Activated CD4-positive, alpha-beta T cell treated with anti-CD3 and anti-CD28 coated beads, Interleukin-2, amount 10 ng/mL, durations not matched to agents 7 days and 5 days (primary cell): ENCODE results near the gene IFNL2. TPM values are rescaled to one million over a fixed set of nuclear protein-coding genes. Genes with fewer than 3 reads are reported as not detected.
"Not testable (repeated sequence)": the region's sequence is repeated elsewhere in the genome, so short reads cannot be mapped to it uniquely, and the experiment has no call there.

Experiments
- CTCF ChIA-PET: fragments of 350-600 bp; sonication (Branson Sonifier 250); formaldehyde crosslinking; loops from one replicate; lab custom pipeline; 2021; ENCODE audit warnings: antibody characterized with exemption; lab: Charles Lee
- POLR2A ChIA-PET: fragments of 350-600 bp; sonication (Branson Sonifier 250); formaldehyde crosslinking; loops from one replicate; lab custom pipeline; 2021; ENCODE audit warnings: antibody characterized with exemption; lab: Charles Lee
- DNase-seq: peaks from one replicate; pipeline ENCODE4 v3.0.0-alpha.2; 2020
- H3K27ac Mint-ChIP-seq: one replicate; pipeline ENCODE4 v1.8.0; 2021; ENCODE audit warnings: mild to moderate bottlenecking, moderate library complexity, mixed read lengths
- H3K27me3 Mint-ChIP-seq: one replicate; pipeline ENCODE4 v1.8.0; 2021; ENCODE audit warnings: mixed read lengths
- H3K36me3 Mint-ChIP-seq: one replicate; pipeline ENCODE4 v1.8.0; 2021; ENCODE audit warnings: low read depth, mixed read lengths
- H3K4me1 Mint-ChIP-seq: one replicate; pipeline ENCODE4 v1.8.0; 2021; ENCODE audit warnings: mixed read lengths
- H3K4me3 Mint-ChIP-seq: one replicate; pipeline ENCODE4 v1.8.0; 2021; ENCODE audit warnings: mild to moderate bottlenecking, moderate library complexity, mixed read lengths
- H3K9me3 Mint-ChIP-seq: one replicate; pipeline ENCODE4 v1.8.0; 2021; ENCODE audit warnings: mixed read lengths
- total RNA-seq, 2 experiments: library from RNA; stranded (reverse); gene quantifications; one replicate each; pipeline ENCODE4 v1.2.3, GENCODE V29; 2021

IFNL2 gene
- not detected for total RNA-seq

GRCh38 chr19:39268085-39268484, at the start of gene IFNL2:
TSS of gene IFNL2 (plus strand) at chr19:39268396. CDS start at chr19:39268569, 173 bp downstream.
- H3K27me3 Mint-ChIP-seq = peaks cover 33% of the 10 kb centered on the region
- not testable (repeated sequence) for H3K36me3 Mint-ChIP-seq, H3K9me3 Mint-ChIP-seq, H3K4me1 Mint-ChIP-seq, H3K4me3 Mint-ChIP-seq, H3K27ac Mint-ChIP-seq, DNase-seq
- CTCF ChIA-PET = interaction anchor here (0.6 kb wide), 1 partner anchor 955 kb away, joined by 4 read pairs; no protein-coding TSS in a partner anchor
- POLR2A ChIA-PET = interaction anchor here (0.6 kb wide), 1 partner anchor 289 kb away, joined by 3 read pairs; no protein-coding TSS in a partner anchor

- H3K27me3 Mint-ChIP-seq = peaks cover 18% of the 10 kb centered on the region
- H3K9me3 Mint-ChIP-seq, H3K4me3 Mint-ChIP-seq, DNase-seq, H3K36me3 Mint-ChIP-seq, POLR2A ChIA-PET, H3K4me1 Mint-ChIP-seq, H3K27ac Mint-ChIP-seq: not testable (repeated sequence)
- CTCF ChIA-PET = interaction anchor here (0.5 to 1.0 kb wide), 3 partner anchors 43 to 929 kb away, joined by 3 to 4 read pairs (median 3); no protein-coding TSS in a partner anchor
Observed at GRCh38 chr19:39219108-39219507, 49.1 kb upstream of the IFNL2 start.

GRCh38 chr19:39223703-39224279, 44.4 kb upstream of the IFNL2 start:
- no peak overlapping the region for H3K27ac Mint-ChIP-seq
- peaks cover 28% of the 10 kb centered on the region for H3K27me3 Mint-ChIP-seq
- no peaks in the 10 kb centered on the region for H3K36me3 Mint-ChIP-seq
- no peaks in the 10 kb centered on the region for H3K9me3 Mint-ChIP-seq
- CTCF ChIA-PET = interaction anchor here (0.6 to 1.3 kb wide), 3 partner anchors 9 to 17 kb away, joined by 3 to 6 read pairs (median 5); no protein-coding TSS in a partner anchor
- peak; percentile 49 for DNase-seq
- H3K4me1 Mint-ChIP-seq = no peaks in the 10 kb centered on the region
- H3K4me3 Mint-ChIP-seq = no peak overlapping the region
- POLR2A ChIA-PET = no interaction called here

- H3K4me3 Mint-ChIP-seq = no peak overlapping the region
- H3K27ac Mint-ChIP-seq = no peak overlapping the region
- DNase-seq = no peak
- H3K4me1 Mint-ChIP-seq = no peaks in the 10 kb centered on the region
- POLR2A ChIA-PET = no interaction called here
- no peaks in the 10 kb centered on the region for H3K9me3 Mint-ChIP-seq
- H3K27me3 Mint-ChIP-seq = peaks cover 25% of the 10 kb centered on the region
- no peaks in the 10 kb centered on the region for H3K36me3 Mint-ChIP-seq
- CTCF ChIA-PET = no interaction called here
Observed at GRCh38 chr19:39224910-39225309, 43.3 kb upstream of the IFNL2 start.

GRCh38 chr19:39230096-39230764, 38.0 kb upstream of the IFNL2 start:
- no peak for DNase-seq
- POLR2A ChIA-PET = interaction anchor here (0.7 kb wide), 1 partner anchor 153 kb away, joined by 11 read pairs; no protein-coding TSS in a partner anchor
- H3K27ac Mint-ChIP-seq = no peak overlapping the region
- H3K36me3 Mint-ChIP-seq = no peaks in the 10 kb centered on the region
- H3K27me3 Mint-ChIP-seq = peaks cover 10% of the 10 kb centered on the region
- CTCF ChIA-PET = interaction anchor here (0.6 kb wide), 3 partner anchors 33 to 537 kb away, joined by 3 to 5 read pairs (median 3); no protein-coding TSS in a partner anchor
- no peaks in the 10 kb centered on the region for H3K4me1 Mint-ChIP-seq
- no peak overlapping the region for H3K4me3 Mint-ChIP-seq
- H3K9me3 Mint-ChIP-seq = no peaks in the 10 kb centered on the region

GRCh38 chr19:39232708-39233107, 35.5 kb upstream of the IFNL2 start:
- POLR2A ChIA-PET = interaction anchor here (0.7 kb wide), 1 partner anchor 124 kb away, joined by 3 read pairs; no protein-coding TSS in a partner anchor
- H3K4me1 Mint-ChIP-seq = peaks cover 17% of the 10 kb centered on the region
- H3K27ac Mint-ChIP-seq = no peak overlapping the region
- CTCF ChIA-PET = interaction anchor here (0.7 kb wide), 1 partner anchor 9 kb away, joined by 6 read pairs; no protein-coding TSS in a partner anchor
- H3K4me3 Mint-ChIP-seq = no peak overlapping the region
- DNase-seq = no peak
- H3K9me3 Mint-ChIP-seq = no peaks in the 10 kb centered on the region
- H3K36me3 Mint-ChIP-seq = no peaks in the 10 kb centered on the region
- H3K27me3 Mint-ChIP-seq = no peaks in the 10 kb centered on the region

- Mint-ChIP-seq H3K27ac (peak overlapping the region; percentile 88), H3K27me3 (no peaks in the 10 kb centered on the region), H3K4me3 (no peak overlapping the region), H3K9me3 (no peaks in the 10 kb centered on the region), H3K4me1 (peaks cover 28% of the 10 kb centered on the region), H3K36me3 (no peaks in the 10 kb centered on the region)
- ChIA-PET POLR2A (no interaction called here), CTCF (interaction anchor here (0.6 to 1.5 kb wide), 2 partner anchors 13 to 26 kb away, joined by 4 to 5 read pairs; no protein-coding TSS in a partner anchor)
- peak; percentile 19 for DNase-seq
Observed at GRCh38 chr19:39236527-39236926, 31.7 kb upstream of the IFNL2 start.

GRCh38 chr19:39237200-39238184, 30.7 kb upstream of the IFNL2 start:
- H3K4me1 Mint-ChIP-seq = peaks cover 28% of the 10 kb centered on the region
- no peaks in the 10 kb centered on the region for H3K27me3 Mint-ChIP-seq
- ChIA-PET POLR2A (interaction anchor here (0.6 kb wide), 1 partner anchor 26 kb away, joined by 4 read pairs; no protein-coding TSS in a partner anchor), CTCF (interaction anchor here (1.5 kb wide), 1 partner anchor 14 kb away, joined by 5 read pairs; no protein-coding TSS in a partner anchor)
- H3K4me3 Mint-ChIP-seq = peak overlapping the region; percentile 41
- H3K27ac Mint-ChIP-seq = peak overlapping the region; percentile 88
- no peaks in the 10 kb centered on the region for H3K9me3 Mint-ChIP-seq
- no peaks in the 10 kb centered on the region for H3K36me3 Mint-ChIP-seq
- peak; percentile 61 for DNase-seq

GRCh38 chr19:39238209-39238608, 30.0 kb upstream of the IFNL2 start:
- CTCF ChIA-PET = interaction anchor here (1.5 kb wide), 1 partner anchor 15 kb away, joined by 5 read pairs; no protein-coding TSS in a partner anchor
- H3K9me3 Mint-ChIP-seq = no peaks in the 10 kb centered on the region
- no peaks in the 10 kb centered on the region for H3K36me3 Mint-ChIP-seq
- POLR2A ChIA-PET = interaction anchor here (0.6 kb wide), 1 partner anchor 25 kb away, joined by 4 read pairs; no protein-coding TSS in a partner anchor
- no peak for DNase-seq
- peaks cover 28% of the 10 kb centered on the region for H3K4me1 Mint-ChIP-seq
- peak overlapping the region; percentile 41 for H3K4me3 Mint-ChIP-seq
- peak overlapping the region; percentile 88 for H3K27ac Mint-ChIP-seq
- no peaks in the 10 kb centered on the region for H3K27me3 Mint-ChIP-seq

- Mint-ChIP-seq H3K4me1 (peaks cover 28% of the 10 kb centered on the region), H3K36me3 (no peaks in the 10 kb centered on the region), H3K9me3 (no peaks in the 10 kb centered on the region), H3K27ac (no peak overlapping the region), H3K4me3 (no peak overlapping the region), H3K27me3 (no peaks in the 10 kb centered on the region)
- DNase-seq = no peak
- ChIA-PET CTCF (interaction anchor here (0.7 kb wide), 1 partner anchor 129 kb away, joined by 3 read pairs; no protein-coding TSS in a partner anchor), POLR2A (no interaction called here)
Observed at GRCh38 chr19:39238944-39239343, 29.3 kb upstream of the IFNL2 start.

GRCh38 chr19:39240421-39240820, 27.8 kb upstream of the IFNL2 start:
- H3K9me3 Mint-ChIP-seq = no peaks in the 10 kb centered on the region
- no peaks in the 10 kb centered on the region for H3K27me3 Mint-ChIP-seq
- POLR2A ChIA-PET = no interaction called here
- CTCF ChIA-PET = interaction anchor here (0.6 kb wide), 1 partner anchor 21 kb away, joined by 5 read pairs; no protein-coding TSS in a partner anchor
- no peak overlapping the region for H3K4me3 Mint-ChIP-seq
- H3K27ac Mint-ChIP-seq = no peak overlapping the region
- DNase-seq = no peak
- no peaks in the 10 kb centered on the region for H3K36me3 Mint-ChIP-seq
- peaks cover 28% of the 10 kb centered on the region for H3K4me1 Mint-ChIP-seq

- DNase-seq, H3K4me1 Mint-ChIP-seq, H3K4me3 Mint-ChIP-seq, H3K27me3 Mint-ChIP-seq, CTCF ChIA-PET, POLR2A ChIA-PET, H3K36me3 Mint-ChIP-seq, H3K9me3 Mint-ChIP-seq, H3K27ac Mint-ChIP-seq: not testable (repeated sequence)
Observed at GRCh38 chr19:39243741-39244140, 24.5 kb upstream of the IFNL2 start.
